GM19099 (cell line): Measurements from ENCODE around the gene KTN1.

Experiments used
- POLR2A ChIP-seq: IDR thresholded peaks from 3 replicates; pipeline ENCODE4 v1.6.1; 2011; ENCODE audit warnings: low read depth; ENCODE audit not compliant: insufficient read length; ENCODE audit errors: extremely low read depth

The KTN1 gene

GRCh38 chr14:55556929-55557623 lies 22.9 kb upstream of the KTN1 start:
- TF ChIP-seq POLR2A: no peak

GRCh38 chr14:55562135-55562534 lies 17.9 kb upstream of the KTN1 start:
- TF ChIP-seq POLR2A: no peak

GRCh38 chr14:55568618-55569017 lies 11.4 kb upstream of the KTN1 start:
- no peak for TF ChIP-seq POLR2A

GRCh38 chr14:55571125-55571889 lies 8.7 kb upstream of the KTN1 start:
- TF ChIP-seq POLR2A: no peak

- no peak for TF ChIP-seq POLR2A
Measured at GRCh38 chr14:55572578-55572977, 7.4 kb upstream of the KTN1 start.

- TF ChIP-seq POLR2A: no peak
Measured at GRCh38 chr14:55574988-55575387, 5.0 kb upstream of the KTN1 start.

GRCh38 chr14:55577229-55577628 lies 2.8 kb upstream of the KTN1 start:
- no peak for TF ChIP-seq POLR2A

GRCh38 chr14:55578511-55578910 lies 1.5 kb upstream of the KTN1 start:
- TF ChIP-seq POLR2A: no peak

GRCh38 chr14:55580470-55581341 lies 699 bp downstream of the KTN1 start:
- TF ChIP-seq POLR2A: no peak

- no peak for TF ChIP-seq POLR2A
Measured at GRCh38 chr14:55581342-55581771, 1.4 kb downstream of the KTN1 start.

- no peak for TF ChIP-seq POLR2A
Measured at GRCh38 chr14:55582746-55583145, 2.7 kb downstream of the KTN1 start.

GRCh38 chr14:55583942-55584468 lies 4.0 kb downstream of the KTN1 start:
- no peak for TF ChIP-seq POLR2A

- TF ChIP-seq POLR2A: no peak
Measured at GRCh38 chr14:55585854-55586253, 5.8 kb downstream of the KTN1 start.

- TF ChIP-seq POLR2A: no peak
Measured at GRCh38 chr14:55586411-55586810, 6.4 kb downstream of the KTN1 start.

GRCh38 chr14:55587847-55588246 lies 7.8 kb downstream of the KTN1 start:
- no peak for TF ChIP-seq POLR2A
